GM12878 (cell line): ENCODE measurements around the gene CAST. TPM values are rescaled to one million over a fixed set of nuclear protein-coding genes. Genes with fewer than 3 reads are reported as not detected.

Experiments used
- ATAC-seq: fragments of 200-7000 bp; cut with Tn5 transposase; 3 replicates; pipeline ENCODE4 v1.9.1; 2020; ENCODE audit warnings: mild to moderate bottlenecking, moderate library complexity
- BruUV-seq: library from RNA; stranded (reverse); fragments of 400-500 nt; replicated peaks from 2 replicates; lab custom pipeline; 2021; lab: Mats Ljungman, UMichigan
- CTCF ChIA-PET: fragments of 300-600 bp; sonication (Branson Sonifier 250); formaldehyde crosslinking; extraction: SDS; loops from one replicate; lab custom pipeline; 2021; ENCODE audit warnings: inconsistent platforms; lab: Yijun Ruan, JAX
- POLR2A ChIA-PET: fragments of 350-600 bp; formaldehyde crosslinking; extraction: SDS; loops from one replicate; lab custom pipeline; 2021; ENCODE audit warnings: inconsistent platforms; lab: Charles Lee
- RAD21 ChIA-PET: fragments of 300-600 bp; sonication (Branson Sonifier 250); formaldehyde crosslinking; loops from one replicate; lab custom pipeline; 2023; ENCODE audit warnings: antibody characterized with exemption; ENCODE audit not compliant: unreplicated experiment; lab: Charles Lee
- SMC1A ChIA-PET: fragments of 300-600 bp; sonication (Branson Sonifier 250); formaldehyde crosslinking; loops from one replicate; lab custom pipeline; 2023; ENCODE audit not compliant: unreplicated experiment, uncharacterized antibody; lab: Charles Lee
- DNase-seq: peaks from one replicate; pipeline ENCODE4 v3.0.0-alpha.2; 2011; ENCODE audit warnings: low read depth, low spot score
- FAIRE-seq: peaks from 3 replicates; lab custom pipeline; 2011; peaks lifted over from hg19 to GRCh38; lab: Jason Lieb, UNC
- H2AFZ ChIP-seq: 2 replicates; pipeline ENCODE4 v1.6.0; 2011; ENCODE audit warnings: low read depth, low read length, control low read depth; ENCODE audit not compliant: control insufficient read depth
- H3K27ac ChIP-seq: 2 replicates; pipeline ENCODE4 v1.5.1; 2011; ENCODE audit warnings: control low read depth; ENCODE audit not compliant: control insufficient read depth, insufficient read depth
- H3K27me3 ChIP-seq, 2 experiments: replicated peaks in 1 of 2; 2 replicates each; pipeline versions ENCODE4 v1.6.0 to v1.6.1; 2011; ENCODE audit warnings: low read length in 1 of 2; ENCODE audit not compliant: control insufficient read depth in 2 of 2, insufficient read depth in 2 of 2
- H3K36me3 ChIP-seq, 2 experiments: 2 replicates each; pipeline ENCODE4 v1.5.1; 2011; ENCODE audit warnings: low read length in 1 of 2; ENCODE audit not compliant: control insufficient read depth in 2 of 2, insufficient read depth in 2 of 2
- H3K4me1 ChIP-seq: 2 replicates; pipeline ENCODE4 v1.6.1; 2011; ENCODE audit warnings: mild to moderate bottlenecking, low read length, moderate library complexity, mixed read lengths; ENCODE audit not compliant: control insufficient read depth, insufficient read depth
- H3K4me2 ChIP-seq: 2 replicates; pipeline ENCODE4 v1.6.0; 2011; ENCODE audit warnings: control low read depth; ENCODE audit not compliant: control insufficient read depth, insufficient read depth
- H3K4me3 ChIP-seq: fragments of 200-600 bp; sonication (generic); 2 replicates; pipeline ENCODE4 v1.5.1; 2016
- H3K79me2 ChIP-seq: 2 replicates; pipeline ENCODE4 v1.6.0; 2011; ENCODE audit warnings: low read length; ENCODE audit not compliant: control insufficient read depth, insufficient read depth
- H3K9ac ChIP-seq: 2 replicates; pipeline ENCODE4 v1.8.0; 2011; ENCODE audit warnings: low read length, control low read depth, mixed read lengths; ENCODE audit not compliant: control insufficient read depth, insufficient read depth
- H3K9me3 ChIP-seq: replicated peaks from 3 replicates; pipeline ENCODE4 v1.5.1; 2011; ENCODE audit warnings: mild to moderate bottlenecking, low read length; ENCODE audit not compliant: control insufficient read depth, insufficient read depth
- H4K20me1 ChIP-seq: 2 replicates; pipeline ENCODE4 v1.6.0; 2011; ENCODE audit not compliant: control insufficient read depth, insufficient read depth
- CBX5 ChIP-seq: sonication (generic); IDR thresholded peaks from 2 replicates; pipeline ENCODE4 v1.6.1; 2016; ENCODE audit warnings: low read depth, moderate library complexity, mild to moderate bottlenecking, inconsistent platforms
- EED ChIP-seq: sonication (generic); IDR thresholded peaks from 2 replicates; pipeline ENCODE4 v1.6.1; 2016; ENCODE audit warnings: antibody characterized with exemption, low read depth
- JUNB ChIP-seq: IDR thresholded peaks from 2 replicates; pipeline ENCODE4 v1.6.1; 2016; ENCODE audit warnings: antibody characterized with exemption, mild to moderate bottlenecking
- SMC3 ChIP-seq: IDR thresholded peaks from 2 replicates; pipeline ENCODE4 v1.6.1; 2011; ENCODE audit warnings: low read length, improper control_type of control experiment, borderline replicate concordance
- TARDBP ChIP-seq: IDR thresholded peaks from 2 replicates; pipeline ENCODE4 v1.6.1; 2016; ENCODE audit warnings: borderline replicate concordance
- ZBED1 ChIP-seq: IDR thresholded peaks from 2 replicates; pipeline ENCODE4 v1.6.1; 2016; ENCODE audit warnings: borderline replicate concordance
- WGBS: methylation state at CpG from one replicate; pipeline ENCODE4 v1.1.6; 2016; ENCODE audit warnings: low lambda C conversion rate; ENCODE audit not compliant: insufficient replicate concordance, insufficient coverage; ENCODE audit errors: missing lambda C conversion rate; 5-methylcytosine and 5-hydroxymethylcytosine counted together
- in situ Hi-C: fragments of 300-500 bp; cut with MboI; formaldehyde crosslinking; loops from 9 replicates; pipeline ENCODE4 v1.14.3; 2018; ENCODE audit warnings: mixed read lengths
- intact Hi-C: fragments of 100-400 bp; cut with micrococcal nuclease; formaldehyde crosslinking; loops from one replicate; pipeline ENCODE4 v1.14.2; 2022; ENCODE audit not compliant: unreplicated experiment
- polyA plus RNA-seq, 11 experiments: library from polyadenylated mRNA; depleted of rRNA in 4 of 11; unstranded in 6 of 11; stranded (reverse) in 5 of 11; fragments of >200 nt; fragmentation: Nextera tagmentation in 4 of 11; fragmentation: Illumina TruSeq in 1 of 11; extraction: Ambion mirVana in 4 of 11; extraction: Trizol in 1 of 11; gene quantifications; 1 replicate in 1 of 11; 2 replicates in 10 of 11; pipeline versions ENCODE4 v1.2.1 to v1.2.3, GENCODE V29; 2011 to 2016; ENCODE audit warnings: inconsistent platforms in 2 of 11, missing spikeins in 2 of 11, low read depth in 1 of 11
- total RNA-seq, 4 experiments: library from RNA; depleted of rRNA in 3 of 4; stranded (reverse); fragments of >200 nt in 3 of 4; fragmentation: Illumina TruSeq in 1 of 4; extraction: Trizol in 1 of 4; gene quantifications; 2 replicates each; pipeline versions ENCODE4 v1.2.1 to v1.2.3, GENCODE V29; 2013 to 2021
- TF ChIP-seq, protein P1 (sequence below): IDR thresholded peaks from 2 replicates; pipeline ENCODE4 v1.6.1; 2011; ENCODE audit warnings: borderline replicate concordance, low read depth, mild to moderate bottlenecking, moderate library complexity, low read length; ENCODE audit not compliant: insufficient read depth, poor library complexity, severe bottlenecking
- TF ChIP-seq, protein P2 (sequence below): fragments of 450-650 bp; IDR thresholded peaks from 2 replicates; pipeline ENCODE4 v1.6.1; 2017; ENCODE audit warnings: mild to moderate bottlenecking, moderate library complexity
- TF ChIP-seq, protein P3 (sequence below): fragments of 450-650 bp; IDR thresholded peaks from 2 replicates; pipeline ENCODE4 v1.6.1; 2017; ENCODE audit warnings: mild to moderate bottlenecking, moderate library complexity

The CAST gene
- total and polyA plus RNA-seq, 10 of the 15 experiments (the other 5 are each of a cell fraction or from before 2014, with no cell fraction given) = 31.7 to 140 (median 68.5) TPM

DNA sequence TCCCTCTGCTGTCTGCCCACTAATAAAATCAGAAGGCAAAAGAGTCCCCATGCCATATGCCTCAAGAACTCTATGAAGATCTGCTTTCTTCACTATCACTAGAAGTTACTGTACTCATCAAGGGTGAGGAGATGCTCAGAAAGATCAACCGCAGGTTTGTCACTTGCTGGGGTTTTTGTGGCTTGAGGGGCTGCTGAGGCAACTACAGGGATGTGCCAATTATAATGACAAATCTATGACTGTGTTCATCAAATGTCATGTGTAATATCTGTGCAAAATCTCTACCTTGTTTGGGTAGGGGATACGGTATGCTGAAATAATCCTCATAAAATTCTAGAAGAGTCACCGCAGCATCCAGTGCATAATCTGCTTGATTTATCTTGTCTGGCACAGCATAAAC, 132.6 kb downstream of the CAST start:
- H3K4me2 ChIP-seq = no peak overlapping the region
- TF ChIP-seq JUNB (no peak), TARDBP (no peak), ZBED1 (no peak), CBX5 (no peak), EED (no peak), SMC3 (no peak)
- TF ChIP-seq, protein P1, sequence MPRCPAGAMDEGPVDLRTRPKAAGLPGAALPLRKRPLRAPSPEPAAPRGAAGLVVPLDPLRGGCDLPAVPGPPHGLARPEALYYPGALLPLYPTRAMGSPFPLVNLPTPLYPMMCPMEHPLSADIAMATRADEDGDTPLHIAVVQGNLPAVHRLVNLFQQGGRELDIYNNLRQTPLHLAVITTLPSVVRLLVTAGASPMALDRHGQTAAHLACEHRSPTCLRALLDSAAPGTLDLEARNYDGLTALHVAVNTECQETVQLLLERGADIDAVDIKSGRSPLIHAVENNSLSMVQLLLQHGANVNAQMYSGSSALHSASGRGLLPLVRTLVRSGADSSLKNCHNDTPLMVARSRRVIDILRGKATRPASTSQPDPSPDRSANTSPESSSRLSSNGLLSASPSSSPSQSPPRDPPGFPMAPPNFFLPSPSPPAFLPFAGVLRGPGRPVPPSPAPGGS = no peak
- TF ChIP-seq, protein P2, sequence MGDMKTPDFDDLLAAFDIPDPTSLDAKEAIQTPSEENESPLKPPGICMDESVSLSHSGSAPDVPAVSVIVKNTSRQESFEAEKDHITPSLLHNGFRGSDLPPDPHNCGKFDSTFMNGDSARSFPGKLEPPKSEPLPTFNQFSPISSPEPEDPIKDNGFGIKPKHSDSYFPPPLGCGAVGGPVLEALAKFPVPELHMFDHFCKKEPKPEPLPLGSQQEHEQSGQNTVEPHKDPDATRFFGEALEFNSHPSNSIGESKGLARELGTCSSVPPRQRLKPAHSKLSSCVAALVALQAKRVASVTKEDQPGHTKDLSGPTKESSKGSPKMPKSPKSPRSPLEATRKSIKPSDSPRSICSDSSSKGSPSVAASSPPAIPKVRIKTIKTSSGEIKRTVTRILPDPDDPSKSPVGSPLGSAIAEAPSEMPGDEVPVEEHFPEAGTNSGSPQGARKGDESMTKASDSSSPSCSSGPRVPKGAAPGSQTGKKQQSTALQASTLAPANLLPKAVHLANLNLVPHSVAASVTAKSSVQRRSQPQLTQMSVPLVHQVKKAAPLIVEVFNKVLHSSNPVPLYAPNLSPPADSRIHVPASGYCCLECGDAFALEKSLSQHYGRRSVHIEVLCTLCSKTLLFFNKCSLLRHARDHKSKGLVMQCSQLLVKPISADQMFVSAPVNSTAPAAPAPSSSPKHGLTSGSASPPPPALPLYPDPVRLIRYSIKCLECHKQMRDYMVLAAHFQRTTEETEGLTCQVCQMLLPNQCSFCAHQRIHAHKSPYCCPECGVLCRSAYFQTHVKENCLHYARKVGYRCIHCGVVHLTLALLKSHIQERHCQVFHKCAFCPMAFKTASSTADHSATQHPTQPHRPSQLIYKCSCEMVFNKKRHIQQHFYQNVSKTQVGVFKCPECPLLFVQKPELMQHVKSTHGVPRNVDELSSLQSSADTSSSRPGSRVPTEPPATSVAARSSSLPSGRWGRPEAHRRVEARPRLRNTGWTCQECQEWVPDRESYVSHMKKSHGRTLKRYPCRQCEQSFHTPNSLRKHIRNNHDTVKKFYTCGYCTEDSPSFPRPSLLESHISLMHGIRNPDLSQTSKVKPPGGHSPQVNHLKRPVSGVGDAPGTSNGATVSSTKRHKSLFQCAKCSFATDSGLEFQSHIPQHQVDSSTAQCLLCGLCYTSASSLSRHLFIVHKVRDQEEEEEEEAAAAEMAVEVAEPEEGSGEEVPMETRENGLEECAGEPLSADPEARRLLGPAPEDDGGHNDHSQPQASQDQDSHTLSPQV = no peak
- TF ChIP-seq, protein P3, sequence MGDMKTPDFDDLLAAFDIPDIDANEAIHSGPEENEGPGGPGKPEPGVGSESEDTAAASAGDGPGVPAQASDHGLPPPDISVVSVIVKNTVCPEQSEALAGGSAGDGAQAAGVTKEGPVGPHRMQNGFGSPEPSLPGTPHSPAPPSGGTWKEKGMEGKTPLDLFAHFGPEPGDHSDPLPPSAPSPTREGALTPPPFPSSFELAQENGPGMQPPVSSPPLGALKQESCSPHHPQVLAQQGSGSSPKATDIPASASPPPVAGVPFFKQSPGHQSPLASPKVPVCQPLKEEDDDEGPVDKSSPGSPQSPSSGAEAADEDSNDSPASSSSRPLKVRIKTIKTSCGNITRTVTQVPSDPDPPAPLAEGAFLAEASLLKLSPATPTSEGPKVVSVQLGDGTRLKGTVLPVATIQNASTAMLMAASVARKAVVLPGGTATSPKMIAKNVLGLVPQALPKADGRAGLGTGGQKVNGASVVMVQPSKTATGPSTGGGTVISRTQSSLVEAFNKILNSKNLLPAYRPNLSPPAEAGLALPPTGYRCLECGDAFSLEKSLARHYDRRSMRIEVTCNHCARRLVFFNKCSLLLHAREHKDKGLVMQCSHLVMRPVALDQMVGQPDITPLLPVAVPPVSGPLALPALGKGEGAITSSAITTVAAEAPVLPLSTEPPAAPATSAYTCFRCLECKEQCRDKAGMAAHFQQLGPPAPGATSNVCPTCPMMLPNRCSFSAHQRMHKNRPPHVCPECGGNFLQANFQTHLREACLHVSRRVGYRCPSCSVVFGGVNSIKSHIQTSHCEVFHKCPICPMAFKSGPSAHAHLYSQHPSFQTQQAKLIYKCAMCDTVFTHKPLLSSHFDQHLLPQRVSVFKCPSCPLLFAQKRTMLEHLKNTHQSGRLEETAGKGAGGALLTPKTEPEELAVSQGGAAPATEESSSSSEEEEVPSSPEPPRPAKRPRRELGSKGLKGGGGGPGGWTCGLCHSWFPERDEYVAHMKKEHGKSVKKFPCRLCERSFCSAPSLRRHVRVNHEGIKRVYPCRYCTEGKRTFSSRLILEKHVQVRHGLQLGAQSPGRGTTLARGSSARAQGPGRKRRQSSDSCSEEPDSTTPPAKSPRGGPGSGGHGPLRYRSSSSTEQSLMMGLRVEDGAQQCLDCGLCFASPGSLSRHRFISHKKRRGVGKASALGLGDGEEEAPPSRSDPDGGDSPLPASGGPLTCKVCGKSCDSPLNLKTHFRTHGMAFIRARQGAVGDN = no peak
- no peak overlapping the region for H2AFZ ChIP-seq
- peaks cover under 1% of the 10 kb centered on the region for H3K79me2 ChIP-seq
- ChIA-PET RAD21 (no interaction called here), SMC1A (no interaction called here), POLR2A (interaction anchor here (0.9 kb wide), 1 partner anchor 14 kb away, joined by 3 read pairs; the partner anchor contains the start of gene ERAP1), CTCF (no interaction called here)
- no peak for DNase-seq
- H3K4me3 ChIP-seq = no peak overlapping the region
- WGBS = 100% methylated on average over 3 of the region's 3 CpGs
- no peak overlapping the region for H3K9ac ChIP-seq
- no peaks in the 10 kb centered on the region for H4K20me1 ChIP-seq
- in situ Hi-C loops = no loop called here
- H3K36me3 ChIP-seq = peaks cover 18 to 44% of the 10 kb centered on the region in 2 experiments
- no peak for ATAC-seq
- H3K9me3 ChIP-seq = no peaks in the 10 kb centered on the region
- no peak overlapping the region for H3K27ac ChIP-seq
- FAIRE-seq = no peak
- no peaks in the 10 kb centered on the region for H3K4me1 ChIP-seq
- no peaks in the 10 kb centered on the region for H3K27me3 ChIP-seq
- no TSS peak for BruUV-seq
- intact Hi-C loops = no loop called here
